Testis (tissue), 3 donors: ENCODE data around the gene SGSM1. TPM values are rescaled to one million over a fixed set of nuclear protein-coding genes. Genes with fewer than 3 reads are reported as not detected.

ENCODE experiments used
- DNase-seq: peaks from one replicate; pipeline ENCODE4 v3.0.0-alpha.2; 2019
- H3K27ac ChIP-seq, 2 donors: fragments of 200-600 bp; sonication (generic); one replicate each; pipeline ENCODE4 v1.5.1; 2019
- H3K27me3 ChIP-seq: fragments of 200-600 bp; sonication (generic); one replicate; pipeline ENCODE4 v1.5.1; 2019
- H3K36me3 ChIP-seq: fragments of 200-600 bp; sonication (generic); one replicate; pipeline ENCODE4 v1.5.1; 2017; ENCODE audit warnings: low read depth; ENCODE audit errors: missing control alignments
- H3K4me1 ChIP-seq: fragments of 200-600 bp; sonication (generic); one replicate; pipeline ENCODE4 v1.5.1; 2019
- H3K4me3 ChIP-seq, 2 donors: fragments of 200-600 bp; sonication (generic); one replicate each; pipeline ENCODE4 v1.5.1; 2017 to 2019
- H3K9me3 ChIP-seq: fragments of 200-600 bp; sonication (generic); one replicate; pipeline ENCODE4 v1.5.1; 2017
- CTCF ChIP-seq, 3 experiments: fragments of 450-650 bp in 2 of 3; fragments of 200-600 bp in 1 of 3; sonication (generic) in 1 of 3; IDR thresholded peaks; one replicate each; pipeline ENCODE4 v1.5.1; 2016 to 2019; ENCODE audit warnings: antibody characterized with exemption in 3 of 3, mild to moderate bottlenecking in 2 of 3, moderate library complexity in 1 of 3
- POLR2A ChIP-seq: fragments of 450-650 bp; IDR thresholded peaks from one replicate; pipeline ENCODE4 v1.6.1; 2017; ENCODE audit warnings: antibody characterized with exemption, mild to moderate bottlenecking, moderate library complexity
- WGBS, 2 donors: methylation state at CpG; one replicate each; pipeline ENCODE4 v1.1.5; 2018; 5-methylcytosine and 5-hydroxymethylcytosine counted together
- intact Hi-C: fragments of 100-400 bp; cut with DNase I; formaldehyde crosslinking; loops from one replicate; pipeline ENCODE4 v1.15.1; 2023; ENCODE audit warnings: low total_unique reads
- polyA plus RNA-seq: library from polyadenylated mRNA; stranded (reverse); fragments of 350-450 nt; fragmentation: Illumina TruSeq; extraction: RNeasy Lipid Tissue Mini Kit (QIAGEN cat#74804); gene quantifications from one replicate; pipeline ENCODE4 v1.2.3, GENCODE V29; 2014; ENCODE audit warnings: low read depth, low replicate concordance; ENCODE audit not compliant: insufficient read depth
- total RNA-seq, 2 donors: library from RNA; depleted of rRNA; stranded (reverse); fragments of >200 nt; gene quantifications; one replicate each; pipeline ENCODE4 v1.2.3, GENCODE V29; 2016

The SGSM1 gene
- total and polyA plus RNA-seq, 3 donors from 2014 or later: 5.1 to 8.4 (median 7.9) TPM

- Histone ChIP-seq H3K36me3 (no peaks in the 10 kb centered on the region), H3K4me3 (peak overlapping the region; percentile 81 to 94), H3K4me1 (peaks cover 21% of the 10 kb centered on the region), H3K27me3 (no peaks in the 10 kb centered on the region), H3K9me3 (no peaks in the 10 kb centered on the region), H3K27ac (peak overlapping the region; percentile 74 to 87)
- WGBS, 2 donors: 7 to 21% methylated on average over 3 to 29 of the region's 47 CpGs
- intact Hi-C loops: no loop called here
- DNase-seq: peak; percentile 29
- no peak for TF ChIP-seq POLR2A
- TF ChIP-seq CTCF (IDR thresholded peaks at IDR 0.05): no peak
Observed at GRCh38 chr22:24953384-24954113, 147.5 kb downstream of the SGSM1 start.

GRCh38 chr22:24954114-24954463 lies 148.1 kb downstream of the SGSM1 start:
- DNase-seq: no peak
- WGBS, 2 donors: 25 to 26% methylated on average over 3 to 4 of the region's 4 CpGs
- TF ChIP-seq POLR2A (no peak), CTCF (IDR thresholded peaks at IDR 0.05) (no peak)
- Histone ChIP-seq H3K27me3 (no peaks in the 10 kb centered on the region), H3K36me3 (no peaks in the 10 kb centered on the region), H3K4me3 (no peak overlapping the region), H3K9me3 (no peaks in the 10 kb centered on the region), H3K27ac (no peak overlapping the region), H3K4me1 (peaks cover 21% of the 10 kb centered on the region)
- intact Hi-C loops: no loop called here

- Histone ChIP-seq H3K36me3 (no peaks in the 10 kb centered on the region), H3K27me3 (no peaks in the 10 kb centered on the region), H3K4me1 (peaks cover 21% of the 10 kb centered on the region), H3K27ac (no peak overlapping the region), H3K9me3 (no peaks in the 10 kb centered on the region), H3K4me3 (no peak overlapping the region)
- no peak for TF ChIP-seq POLR2A
- no peak for TF ChIP-seq CTCF (IDR thresholded peaks at IDR 0.05)
- 75 to 79% methylated on average over 8 of the region's 8 CpGs for WGBS, 2 donors
- intact Hi-C loops: no loop called here
- DNase-seq: no peak
Observed at GRCh38 chr22:24954856-24955255, 148.8 kb downstream of the SGSM1 start.

- Histone ChIP-seq H3K27ac (no peak overlapping the region), H3K4me3 (no peak overlapping the region), H3K4me1 (peaks cover 21% of the 10 kb centered on the region), H3K9me3 (no peaks in the 10 kb centered on the region), H3K27me3 (no peaks in the 10 kb centered on the region), H3K36me3 (no peaks in the 10 kb centered on the region)
- DNase-seq: no peak
- intact Hi-C loops: no loop called here
- TF ChIP-seq POLR2A (no peak), CTCF (IDR thresholded peaks at IDR 0.05) (no peak)
- WGBS, 2 donors: 81 to 97% methylated on average over 2 of the region's 2 CpGs
Observed at GRCh38 chr22:24957043-24957442, 151.0 kb downstream of the SGSM1 start.
